ENCODE results near the gene TMEM106A. TPM values are rescaled to one million over a fixed set of nuclear protein-coding genes. Genes with fewer than 3 reads are reported as not detected.
"Not testable (repeated sequence)": the region's sequence is repeated elsewhere in the genome, so short reads cannot be mapped to it uniquely, and the experiment has no call there.

The TMEM106A gene
- total and polyA plus RNA-seq, 9 of the 15 experiments (the other 6 are each of a cell fraction or from before 2014, with no cell fraction given) = 0.03 to 0.29 (median 0.15) TPM

GRCh38 chr17:43228020-43228782, 16.5 kb downstream of the TMEM106A start, which contains the start of gene CCDC200:
Gene CCDC200 (minus strand): TSS chr17:43228623. CDS start chr17:43228554, 69 bp downstream.
- WGBS (ENCODE audit: insufficient coverage, low coverage, missing lambda C conversion rate) = no CpG with 5 or more reads among the region's 7 CpGs
- H3K27ac ChIP-seq (ENCODE audit: extremely low read depth, low read depth, low read length); BruUV-seq (replicated peaks); in situ Hi-C loops (cut with MboI); FAIRE-seq; H3K9ac ChIP-seq (ENCODE audit: insufficient read depth in 1 of 2, low read depth in 2 of 2, low read length in 2 of 2); H3K4me2 ChIP-seq (ENCODE audit: insufficient read depth, low read length); H3K9me3 ChIP-seq (replicated peaks; ENCODE audit: control insufficient read depth, insufficient read depth, low read depth, low read length); H4K20me1 ChIP-seq (replicated peaks; ENCODE audit: control insufficient read depth, insufficient read depth, low read length); H3K27me3 ChIP-seq (ENCODE audit: control insufficient read depth in 2 of 2, insufficient read depth in 2 of 2, low read length in 2 of 2); H3K4me3 ChIP-seq; POLR2A ChIA-PET; intact Hi-C loops (cut with micrococcal nuclease); CTCF ChIA-PET (ENCODE audit: low intra/inter-chr PET ratio); DNase-seq (ENCODE audit: extremely low read depth in 1 of 4, low spot score in 3 of 4); H2AFZ ChIP-seq (ENCODE audit: low read depth, low read length); H3K4me1 ChIP-seq (replicated peaks in 1 of 2; ENCODE audit: control insufficient read depth in 2 of 2, insufficient read depth in 2 of 2, low read length in 2 of 2); ATAC-seq; H3K36me3 ChIP-seq (ENCODE audit: control insufficient read depth, insufficient read depth, low read length); H3K9me1 ChIP-seq (ENCODE audit: control insufficient read depth, insufficient read depth, low read length); H3K79me2 ChIP-seq (ENCODE audit: control insufficient read depth, insufficient read depth, low read length): not testable (repeated sequence)

GRCh38 chr17:43231205-43232020, 19.7 kb downstream of the TMEM106A start:
- intact Hi-C loops (cut with micrococcal nuclease); H3K9me1 ChIP-seq (ENCODE audit: control insufficient read depth, insufficient read depth, low read length); H2AFZ ChIP-seq (ENCODE audit: low read depth, low read length); in situ Hi-C loops (cut with MboI); POLR2A ChIA-PET; H3K4me3 ChIP-seq; H3K4me1 ChIP-seq (replicated peaks in 1 of 2; ENCODE audit: control insufficient read depth in 2 of 2, insufficient read depth in 2 of 2, low read length in 2 of 2); H3K9ac ChIP-seq (ENCODE audit: insufficient read depth in 1 of 2, low read depth in 2 of 2, low read length in 2 of 2); H4K20me1 ChIP-seq (replicated peaks; ENCODE audit: control insufficient read depth, insufficient read depth, low read length); H3K27ac ChIP-seq (ENCODE audit: extremely low read depth, low read depth, low read length); H3K27me3 ChIP-seq (ENCODE audit: control insufficient read depth in 2 of 2, insufficient read depth in 2 of 2, low read length in 2 of 2); H3K4me2 ChIP-seq (ENCODE audit: insufficient read depth, low read length); CTCF ChIA-PET (ENCODE audit: low intra/inter-chr PET ratio); ATAC-seq; DNase-seq (ENCODE audit: extremely low read depth in 1 of 4, low spot score in 3 of 4); H3K79me2 ChIP-seq (ENCODE audit: control insufficient read depth, insufficient read depth, low read length); H3K36me3 ChIP-seq (ENCODE audit: control insufficient read depth, insufficient read depth, low read length); FAIRE-seq; H3K9me3 ChIP-seq (replicated peaks; ENCODE audit: control insufficient read depth, insufficient read depth, low read depth, low read length): not testable (repeated sequence)
- TSS peak; percentile 93 for BruUV-seq (replicated peaks)
- 83% methylated on average over 9 of the region's 40 CpGs for WGBS (ENCODE audit: insufficient coverage, low coverage, missing lambda C conversion rate)

GRCh38 chr17:43232021-43232699, 20.5 kb downstream of the TMEM106A start:
- FAIRE-seq; ATAC-seq; POLR2A ChIA-PET; H3K9me1 ChIP-seq (ENCODE audit: control insufficient read depth, insufficient read depth, low read length); H3K4me2 ChIP-seq (ENCODE audit: insufficient read depth, low read length); H3K79me2 ChIP-seq (ENCODE audit: control insufficient read depth, insufficient read depth, low read length); H3K4me3 ChIP-seq; H3K36me3 ChIP-seq (ENCODE audit: control insufficient read depth, insufficient read depth, low read length); H3K9ac ChIP-seq (ENCODE audit: insufficient read depth in 1 of 2, low read depth in 2 of 2, low read length in 2 of 2); H3K9me3 ChIP-seq (replicated peaks; ENCODE audit: control insufficient read depth, insufficient read depth, low read depth, low read length); in situ Hi-C loops (cut with MboI); BruUV-seq (replicated peaks); H3K4me1 ChIP-seq (replicated peaks in 1 of 2; ENCODE audit: control insufficient read depth in 2 of 2, insufficient read depth in 2 of 2, low read length in 2 of 2); H4K20me1 ChIP-seq (replicated peaks; ENCODE audit: control insufficient read depth, insufficient read depth, low read length); H3K27me3 ChIP-seq (ENCODE audit: control insufficient read depth in 2 of 2, insufficient read depth in 2 of 2, low read length in 2 of 2); CTCF ChIA-PET (ENCODE audit: low intra/inter-chr PET ratio); intact Hi-C loops (cut with micrococcal nuclease); H3K27ac ChIP-seq (ENCODE audit: extremely low read depth, low read depth, low read length); H2AFZ ChIP-seq (ENCODE audit: low read depth, low read length): not testable (repeated sequence)
- DNase-seq (ENCODE audit: extremely low read depth in 1 of 4, low spot score in 3 of 4) = peak in 1 of 4 experiments; percentile 4
- WGBS (ENCODE audit: insufficient coverage, low coverage, missing lambda C conversion rate) = 47% methylated on average over 5 of the region's 24 CpGs

Data from K562 (cell line).